HEK293T (cell line): ENCODE results near the gene AGL.
A peak's percentile ranks its signal among the peaks of the same experiment; 100 is the strongest.
"Not testable (repeated sequence)": the region's sequence is repeated elsewhere in the genome, so short reads cannot be mapped to it uniquely, and the experiment has no call there.

Experiments used
- CTCF ChIA-PET: fragments of 350-600 bp; formaldehyde crosslinking; extraction: SDS; loops from one replicate; lab custom pipeline; 2021; ENCODE audit warnings: antibody characterized with exemption, inconsistent platforms; lab: Yijun Ruan, JAX
- POLR2A ChIA-PET: fragments of 350-600 bp; formaldehyde crosslinking; extraction: SDS; loops from one replicate; lab custom pipeline; 2020; ENCODE audit warnings: antibody characterized with exemption, inconsistent platforms; lab: Yijun Ruan, JAX
- DNase-seq: peaks from one replicate; pipeline ENCODE4 v3.0.0; 2012; ENCODE audit warnings: mixed read lengths; ENCODE audit errors: extremely low spot score
- ARNT ChIP-seq: fragments of 450-650 bp; IDR thresholded peaks from 2 replicates; pipeline ENCODE4 v1.6.1; 2017; ENCODE audit warnings: mild to moderate bottlenecking
- BHLHE40 ChIP-seq: fragments of 450-650 bp; IDR thresholded peaks from 2 replicates; pipeline ENCODE4 v1.6.1; 2016; ENCODE audit warnings: mild to moderate bottlenecking, moderate library complexity, borderline replicate concordance
- CTBP1 ChIP-seq: fragments of 450-650 bp; IDR thresholded peaks from 2 replicates; pipeline ENCODE4 v1.6.1; 2016; ENCODE audit warnings: borderline replicate concordance
- ELF4 ChIP-seq: fragments of 450-650 bp; IDR thresholded peaks from 2 replicates; pipeline ENCODE4 v1.6.1; 2017; ENCODE audit warnings: antibody characterized with exemption
- FOXA1 ChIP-seq: fragments of 450-650 bp; IDR thresholded peaks from 2 replicates; pipeline ENCODE4 v1.6.1; 2016; ENCODE audit warnings: mild to moderate bottlenecking
- FOXK2 ChIP-seq: fragments of 450-650 bp; IDR thresholded peaks from 2 replicates; pipeline ENCODE4 v1.6.1; 2016; ENCODE audit warnings: mild to moderate bottlenecking
- FOXM1 ChIP-seq: fragments of 450-650 bp; IDR thresholded peaks from 2 replicates; pipeline ENCODE4 v1.6.1; 2017; ENCODE audit warnings: mild to moderate bottlenecking, borderline replicate concordance
- HDGF ChIP-seq: fragments of 450-650 bp; IDR thresholded peaks from 2 replicates; pipeline ENCODE4 v1.6.1; 2017; ENCODE audit warnings: antibody characterized with exemption, borderline replicate concordance
- L3MBTL2 ChIP-seq: fragments of 450-650 bp; conservative IDR thresholded peaks from 2 replicates; pipeline ENCODE4 v1.6.1; 2016; ENCODE audit warnings: mild to moderate bottlenecking
- LEF1 ChIP-seq: fragments of 450-650 bp; IDR thresholded peaks from 2 replicates; pipeline ENCODE4 v1.6.1; 2017; ENCODE audit warnings: mild to moderate bottlenecking, borderline replicate concordance
- NFRKB ChIP-seq: fragments of 450-650 bp; IDR thresholded peaks from 2 replicates; pipeline ENCODE4 v1.6.1; 2016; ENCODE audit warnings: mild to moderate bottlenecking, moderate library complexity
- SP1 ChIP-seq: fragments of 450-650 bp; IDR thresholded peaks from 2 replicates; pipeline ENCODE4 v1.6.1; 2017
- SUZ12 ChIP-seq: fragments of 450-650 bp; IDR thresholded peaks from 2 replicates; pipeline ENCODE4 v1.6.1; 2016; ENCODE audit warnings: mild to moderate bottlenecking
- TARDBP ChIP-seq: fragments of 450-650 bp; IDR thresholded peaks from 2 replicates; pipeline ENCODE4 v1.6.1; 2016
- ZNF384 ChIP-seq: fragments of 450-650 bp; IDR thresholded peaks from 2 replicates; pipeline ENCODE4 v1.6.1; 2016
- TF ChIP-seq, protein P1 (sequence below): fragments of 450-650 bp; IDR thresholded peaks from 2 replicates; pipeline ENCODE4 v1.6.1; 2016

Gene AGL

DNA sequence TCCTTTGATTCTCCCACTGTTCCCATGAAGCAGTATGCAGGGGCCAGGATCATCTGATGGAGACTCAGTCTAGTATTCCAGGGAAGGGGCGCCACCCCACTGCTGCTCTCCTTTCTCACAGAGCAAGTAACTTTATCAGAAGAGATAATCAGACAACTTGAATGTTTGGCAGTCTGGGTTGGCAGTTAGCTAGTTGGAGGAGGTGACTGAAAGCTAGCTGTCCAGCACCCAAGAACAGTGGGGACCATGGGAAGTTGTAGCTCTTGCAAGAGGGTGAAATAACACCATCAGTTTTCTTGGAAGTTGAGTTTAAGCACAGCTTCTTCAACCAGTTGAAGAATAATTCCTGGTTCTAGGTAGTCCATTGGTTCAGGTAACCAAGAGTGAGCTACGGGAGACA is 22.2 kb upstream of the AGL start:
- no peak for DNase-seq
- POLR2A ChIA-PET, result interaction anchor here (1.3 kb wide), 1 partner anchor 21 kb away, joined by 4 read pairs; no protein-coding TSS in a partner anchor
- CTCF ChIA-PET, result interaction anchor here (0.6 kb wide), 1 partner anchor 305 kb away, joined by 4 read pairs; the partner anchor contains the start of genes SASS6 and TRMT13
- TF ChIP-seq SP1, result no peak
- no peak for TF ChIP-seq HDGF
- no peak for TF ChIP-seq BHLHE40
- TF ChIP-seq LEF1, result no peak
- no peak for TF ChIP-seq CTBP1
- TF ChIP-seq ZNF384, result no peak
- TF ChIP-seq TARDBP, result no peak
- no peak for TF ChIP-seq FOXK2
- no peak for TF ChIP-seq ARNT
- TF ChIP-seq L3MBTL2, result no peak
- no peak for TF ChIP-seq NFRKB
- TF ChIP-seq, protein P1, sequence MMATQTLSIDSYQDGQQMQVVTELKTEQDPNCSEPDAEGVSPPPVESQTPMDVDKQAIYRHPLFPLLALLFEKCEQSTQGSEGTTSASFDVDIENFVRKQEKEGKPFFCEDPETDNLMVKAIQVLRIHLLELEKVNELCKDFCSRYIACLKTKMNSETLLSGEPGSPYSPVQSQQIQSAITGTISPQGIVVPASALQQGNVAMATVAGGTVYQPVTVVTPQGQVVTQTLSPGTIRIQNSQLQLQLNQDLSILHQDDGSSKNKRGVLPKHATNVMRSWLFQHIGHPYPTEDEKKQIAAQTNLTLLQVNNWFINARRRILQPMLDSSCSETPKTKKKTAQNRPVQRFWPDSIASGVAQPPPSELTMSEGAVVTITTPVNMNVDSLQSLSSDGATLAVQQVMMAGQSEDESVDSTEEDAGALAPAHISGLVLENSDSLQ, result no peak
- TF ChIP-seq FOXA1, result no peak
- no peak for TF ChIP-seq FOXM1
- TF ChIP-seq SUZ12, result no peak
- TF ChIP-seq ELF4, result no peak

DNA sequence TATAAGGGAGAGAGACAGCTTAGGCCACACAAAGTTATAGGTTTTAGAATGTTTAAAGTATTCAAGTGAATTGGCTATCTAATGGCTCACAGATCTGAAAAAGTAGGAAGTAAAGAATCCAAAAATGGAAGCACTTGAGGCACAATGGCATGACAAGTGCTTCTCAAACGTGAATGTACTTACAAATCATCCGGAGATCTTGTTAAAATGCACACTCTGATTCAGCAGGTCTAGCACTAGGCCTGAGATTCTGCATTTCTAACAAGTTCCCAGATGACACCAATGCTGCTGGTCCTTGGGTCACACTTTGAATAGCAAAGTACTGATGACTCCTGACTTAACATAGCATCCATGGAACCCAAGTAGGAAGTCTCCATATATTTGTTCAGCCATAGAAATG is 20.9 kb upstream of the AGL start:
- ChIA-PET POLR2A (no interaction called here), CTCF (no interaction called here)
- TF ChIP-seq ELF4 (no peak), HDGF (no peak), ZNF384 (no peak), FOXM1 (no peak), FOXK2 (no peak), TARDBP (no peak), SP1 (no peak), L3MBTL2 (no peak)
- TF ChIP-seq, protein P1, result no peak
- no peak for DNase-seq

DNA sequence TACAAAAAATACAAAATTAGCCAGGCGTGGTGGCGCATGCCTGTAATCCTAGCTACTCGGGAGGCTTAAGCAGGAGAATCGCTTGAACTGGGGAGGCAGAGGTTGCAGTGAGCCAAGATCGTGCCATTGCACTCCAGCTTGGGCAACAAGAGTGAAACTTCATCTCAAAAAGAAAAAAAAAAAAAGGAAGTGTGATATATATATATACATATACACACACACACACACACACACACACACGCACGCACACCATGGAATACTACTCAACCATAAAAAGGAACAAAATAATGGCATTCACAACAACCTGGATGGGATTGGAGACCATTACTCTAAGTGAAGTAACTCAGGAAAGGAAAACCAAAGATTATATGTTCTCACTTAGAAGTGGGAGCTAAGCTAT is 16.2 kb upstream of the AGL start:
- DNase-seq, POLR2A ChIA-PET: not testable (repeated sequence)

DNA sequence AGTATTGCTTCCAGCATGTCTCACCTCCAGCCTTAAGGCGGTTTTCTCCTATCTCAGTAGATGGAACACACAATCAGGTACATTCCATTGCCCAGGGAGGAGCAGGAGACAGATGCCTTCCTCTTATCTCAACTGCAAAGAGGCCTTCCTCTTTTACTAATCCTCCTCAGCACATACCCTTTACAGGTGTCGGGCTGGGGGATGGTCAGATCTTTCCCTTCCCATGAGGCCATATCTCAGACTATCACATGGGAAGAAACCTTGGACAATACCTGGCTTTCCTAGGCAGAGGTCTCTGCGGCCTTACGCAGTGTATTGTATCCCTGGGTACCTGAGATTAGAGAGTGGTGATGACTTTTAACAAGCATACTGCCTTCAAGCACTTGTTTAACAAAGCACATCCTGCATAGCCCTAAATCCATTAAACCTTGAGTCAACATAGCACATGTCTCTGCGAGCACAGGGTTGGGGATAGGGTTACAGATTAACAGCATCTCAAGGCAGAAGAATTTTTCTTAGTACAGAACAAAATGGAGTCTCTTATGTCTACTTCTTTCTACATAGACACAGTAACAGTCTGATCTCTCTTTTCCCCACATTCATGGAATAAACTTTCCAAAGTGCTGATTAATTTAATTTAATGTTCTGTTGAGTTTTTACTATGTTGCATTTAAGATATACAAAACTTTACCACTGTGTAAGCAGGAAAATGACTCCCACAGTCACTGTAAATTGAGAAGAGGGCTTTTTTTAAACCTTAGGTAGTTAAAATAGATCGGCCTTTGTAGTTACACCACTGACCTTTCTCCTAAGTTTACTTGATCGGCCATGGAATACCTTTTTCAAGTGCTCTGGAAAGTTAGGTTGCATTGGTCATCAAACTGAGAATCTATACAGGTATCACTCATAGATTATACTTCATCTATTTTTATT is 13.7 kb upstream of the AGL start:
- POLR2A ChIA-PET, CTCF ChIA-PET: not testable (repeated sequence)

More for the DNA sequence above, 16.2 kb upstream of the AGL start:
- CTCF ChIA-PET, result not testable (repeated sequence)

DNA sequence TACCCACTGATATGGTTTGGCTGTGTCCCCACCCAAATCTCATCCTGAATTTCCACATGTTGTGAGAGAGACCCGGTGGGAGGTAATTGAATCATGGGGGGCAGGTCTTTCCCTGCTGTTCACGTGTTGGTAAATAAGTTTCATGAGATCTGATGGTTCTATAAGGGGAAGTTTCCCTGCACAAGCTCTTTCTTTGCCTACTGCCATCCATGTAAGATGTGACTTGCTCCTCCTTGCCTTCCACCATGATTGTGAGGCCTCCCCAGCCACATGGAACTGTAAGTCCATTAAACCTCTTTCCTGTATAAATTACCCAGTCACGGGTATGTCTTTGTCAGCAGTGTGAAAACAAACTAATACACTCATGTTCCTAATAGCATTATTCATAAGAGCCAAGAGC is 9.8 kb upstream of the AGL start:
- DNase-seq, POLR2A ChIA-PET, CTCF ChIA-PET: not testable (repeated sequence)

More for the DNA sequence above, 13.7 kb upstream of the AGL start:
- DNase-seq, result not testable (repeated sequence)

DNA sequence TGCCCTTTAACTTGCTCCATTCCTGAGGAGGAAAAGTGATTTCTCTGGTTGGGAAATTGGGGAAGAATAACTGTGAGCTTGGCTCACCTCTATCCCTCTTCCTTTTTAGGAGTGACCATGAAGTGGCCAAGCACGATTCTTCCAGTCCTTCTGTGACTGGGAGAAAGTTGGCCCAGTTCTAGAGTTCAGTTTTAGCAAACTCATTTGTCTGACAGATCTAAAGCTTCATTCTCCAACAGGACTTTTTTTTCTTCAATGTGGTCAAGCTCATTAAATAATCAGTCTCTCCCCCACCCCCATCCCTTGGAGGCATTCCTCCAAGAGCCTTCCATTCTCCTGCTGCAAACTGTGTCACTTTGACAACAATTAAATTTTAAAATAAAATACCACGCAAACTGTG is 6.4 kb upstream of the AGL start:
- CTCF ChIA-PET, result no interaction called here
- TF ChIP-seq ELF4 (no peak), FOXK2 (no peak)
- POLR2A ChIA-PET, result no interaction called here
- no peak for DNase-seq

DNA sequence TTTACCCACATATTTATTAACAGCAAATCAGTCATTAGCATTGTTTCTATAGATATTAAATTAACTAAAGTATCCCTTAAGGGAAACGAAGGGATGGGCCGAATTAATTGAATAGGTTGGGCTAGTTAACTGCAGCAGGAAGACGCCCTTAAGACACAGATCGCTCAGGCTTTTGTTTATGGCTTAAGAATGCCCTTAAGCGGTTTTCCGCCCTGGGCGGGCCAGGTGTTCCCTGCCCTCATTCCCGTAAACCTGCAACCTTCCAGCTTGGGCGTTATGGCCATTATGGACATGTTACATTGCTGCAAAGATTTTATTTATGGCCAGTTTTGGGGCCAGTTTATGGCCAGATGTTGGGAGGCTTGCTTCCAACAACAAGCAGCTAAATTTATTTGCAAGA is 5.0 kb upstream of the AGL start:
- CTCF ChIA-PET, DNase-seq, POLR2A ChIA-PET: not testable (repeated sequence)

DNA sequence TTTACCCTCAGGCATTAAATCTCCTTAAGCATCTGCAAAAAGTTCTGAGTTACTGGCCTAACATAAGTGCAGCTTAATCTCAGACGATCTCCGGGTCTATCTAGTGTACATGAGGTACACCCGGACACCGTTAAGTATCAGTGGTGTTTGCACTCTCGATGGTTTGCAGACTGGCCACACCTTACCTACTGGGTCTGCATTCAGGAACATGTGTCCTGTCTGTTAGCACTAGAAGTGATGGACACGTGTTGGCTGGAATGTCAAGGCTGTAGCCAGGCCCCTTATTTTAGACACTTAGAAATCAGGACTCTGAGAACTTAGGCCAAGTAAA is 783 bp upstream of the AGL start:
- POLR2A ChIA-PET, result interaction anchor here (0.6 to 2.0 kb wide), 7 partner anchors 11 to 189 kb away, joined by 3 to 11 read pairs (median 5); partner anchors contain the start of gene SLC35A3
- peak; percentile 23 for DNase-seq
- CTCF ChIA-PET, result no interaction called here

More for the DNA sequence above, 783 bp upstream of the AGL start:
- TF ChIP-seq SP1, result no peak
- no peak for TF ChIP-seq TARDBP
- TF ChIP-seq FOXM1, result no peak
- TF ChIP-seq ELF4, result no peak
- no peak for TF ChIP-seq ARNT
- TF ChIP-seq L3MBTL2, result peak; percentile 95
- TF ChIP-seq FOXA1, result no peak
- TF ChIP-seq, protein P1, result peak; percentile 19; the same call in 1 of the 2 replicates
- TF ChIP-seq BHLHE40, result no peak
- TF ChIP-seq FOXK2, result no peak
- no peak for TF ChIP-seq HDGF
- TF ChIP-seq SUZ12, result no peak
